SHP77 (cell line): ENCODE data around the gene TMEM184A.
A peak's percentile ranks its signal among the peaks of the same experiment; 100 is the strongest.

Experiments
- DNase-seq, 2 experiments: peaks; one replicate each; lab custom pipeline; 2025; lab: John Stamatoyannopoulos, UW

The TMEM184A gene

GRCh38 chr7:1539181-1539881 lies 16.7 kb downstream of the TMEM184A start:
- no peak for DNase-seq

- DNase-seq: no peak
Observed at GRCh38 chr7:1538544-1539180, 17.3 kb downstream of the TMEM184A start.

DNA sequence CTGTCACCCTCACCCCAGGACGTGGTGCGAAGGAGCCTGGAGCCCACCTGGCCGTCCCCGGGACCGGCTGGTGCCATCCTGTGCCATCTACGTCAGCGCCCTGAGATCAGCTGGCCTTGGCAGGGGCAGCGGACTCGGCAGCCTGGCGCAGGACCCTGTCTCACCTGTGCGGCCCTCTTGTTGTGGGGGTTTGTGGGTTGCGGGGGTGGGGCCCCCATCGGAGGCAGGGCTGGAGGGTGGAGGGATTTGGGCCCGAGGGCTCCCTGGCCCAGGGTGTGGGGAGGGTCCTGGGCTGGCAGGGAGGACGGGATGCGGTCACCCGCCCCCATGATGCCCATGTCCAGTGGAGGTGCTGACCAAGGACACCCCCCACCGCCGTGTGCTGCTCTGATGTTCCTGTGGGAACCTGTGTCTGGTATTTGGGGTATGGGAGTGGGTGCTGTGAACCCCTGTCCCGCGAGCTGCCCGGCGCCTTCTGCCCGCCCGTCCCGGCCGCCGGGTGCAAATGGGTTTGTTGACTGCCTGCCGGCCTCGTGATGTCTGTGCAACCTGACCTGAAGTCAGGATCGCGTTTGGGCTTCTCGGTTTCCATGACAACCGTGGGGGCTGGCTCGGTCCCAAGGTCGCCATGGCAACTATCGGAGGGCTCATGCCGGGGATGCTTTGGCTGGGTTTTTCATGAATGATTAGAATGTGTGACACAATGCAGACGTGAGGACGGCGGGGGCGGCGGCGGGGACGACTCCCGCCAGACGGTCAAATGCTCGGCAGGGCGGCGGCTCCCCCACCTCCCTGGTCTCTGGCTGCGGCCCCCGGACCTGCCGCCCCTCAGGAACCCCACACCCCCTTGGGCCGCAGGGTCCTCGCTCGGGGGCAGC lies 18.2 kb downstream of the TMEM184A start:
- no peak for DNase-seq

DNA sequence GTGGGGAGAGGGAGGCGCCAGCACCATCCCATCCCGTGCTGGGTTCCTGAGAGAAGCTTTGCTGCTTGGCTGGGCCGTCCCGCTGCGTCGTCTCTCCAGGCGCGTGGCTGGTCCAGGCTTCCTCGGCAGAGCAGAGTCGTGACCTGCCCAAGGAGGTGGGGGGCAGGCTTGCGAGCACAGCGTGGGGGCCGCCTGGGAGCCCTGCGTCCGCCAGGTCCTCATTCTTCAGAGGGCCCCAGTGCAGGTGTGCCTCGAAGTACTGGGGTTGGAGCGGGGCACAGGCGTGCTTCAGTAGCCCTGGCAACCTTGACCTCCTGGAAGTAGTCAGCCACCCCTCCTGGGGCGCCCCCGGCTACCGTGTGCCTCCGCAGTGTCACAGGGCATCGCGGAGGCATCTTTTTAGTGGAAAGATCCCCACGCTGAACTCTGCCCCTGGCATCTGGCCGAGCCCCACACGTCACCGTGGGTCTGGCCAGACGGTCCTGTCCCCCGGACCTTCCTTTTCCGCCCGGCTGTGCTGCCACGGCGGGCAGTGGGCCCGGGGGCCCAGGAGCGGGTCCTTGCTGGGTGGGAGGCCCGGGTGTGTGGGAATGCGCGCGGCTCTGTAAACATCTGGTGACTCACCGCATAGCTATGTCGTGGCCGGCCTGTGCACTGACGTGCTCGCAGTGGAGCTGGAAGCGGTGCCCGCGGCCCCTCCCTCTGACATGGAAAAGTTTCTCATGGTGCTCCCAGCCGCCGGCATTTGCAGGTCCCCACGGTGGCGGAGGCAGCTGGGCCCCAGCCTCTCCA lies 19.1 kb downstream of the TMEM184A start:
- no peak for DNase-seq

GRCh38 chr7:1536455-1536742 lies 19.6 kb downstream of the TMEM184A start:
- DNase-seq: no peak

DNA sequence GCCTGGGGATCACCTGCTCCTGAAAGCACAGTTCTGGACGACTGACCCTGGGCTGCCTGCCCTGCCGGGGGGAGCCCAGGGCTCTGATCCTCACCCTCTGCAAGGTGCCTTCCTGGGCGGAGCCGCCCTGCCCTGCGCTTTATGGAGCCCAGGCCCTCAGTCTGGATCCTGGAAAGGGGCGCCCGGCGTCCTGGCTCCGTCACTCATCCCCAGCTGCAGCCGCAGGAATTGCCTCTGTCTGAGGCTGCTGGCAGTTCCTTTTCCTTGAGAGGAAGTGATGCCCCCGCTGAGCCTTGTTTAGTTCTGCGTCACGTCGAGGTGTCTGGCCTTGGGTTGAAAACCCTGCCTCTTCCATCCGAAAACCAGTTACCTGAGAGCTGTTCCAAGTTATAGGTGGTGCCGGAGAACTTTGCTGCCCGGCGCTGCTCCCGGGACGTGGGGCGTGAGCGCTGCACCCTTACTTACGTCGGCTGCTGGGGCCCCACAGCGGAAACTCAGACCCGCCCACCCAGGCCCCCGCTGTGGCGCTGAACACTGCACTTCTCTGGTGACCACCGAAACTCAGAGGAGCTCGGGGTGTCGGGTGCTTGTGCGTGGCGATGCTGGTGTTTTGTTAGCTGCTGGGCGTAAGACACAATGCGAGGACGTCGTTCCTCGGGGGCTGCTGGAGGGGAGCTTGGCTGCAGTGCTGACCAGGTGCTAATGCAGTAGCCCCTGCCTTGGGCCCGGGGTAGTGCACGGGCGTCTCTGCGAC lies 20.1 kb downstream of the TMEM184A start:
- DNase-seq: no peak

- DNase-seq: no peak
Observed at GRCh38 chr7:1535100-1535458, 20.9 kb downstream of the TMEM184A start.

- DNase-seq: no peak
Observed at GRCh38 chr7:1534330-1535099, 21.5 kb downstream of the TMEM184A start.

- DNase-seq: peak in 1 of 2 experiments; percentile 29
Observed at GRCh38 chr7:1533547-1534329, 22.3 kb downstream of the TMEM184A start.

DNA sequence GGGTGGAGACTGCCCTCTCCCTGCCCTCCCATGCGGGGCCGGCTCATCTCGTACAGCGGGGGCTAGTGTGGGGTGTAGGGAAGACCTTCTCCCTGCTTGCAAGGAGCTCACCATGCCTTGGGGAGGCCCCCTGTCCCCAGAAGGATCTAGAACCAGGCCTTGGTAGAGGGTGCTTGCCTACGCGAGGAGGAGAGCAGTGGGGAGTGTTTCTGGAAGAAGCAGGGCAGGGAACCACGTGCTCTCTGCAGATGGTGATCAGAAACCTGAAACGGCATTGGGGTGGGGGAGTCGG lies 22.8 kb downstream of the TMEM184A start:
- DNase-seq: no peak

DNA sequence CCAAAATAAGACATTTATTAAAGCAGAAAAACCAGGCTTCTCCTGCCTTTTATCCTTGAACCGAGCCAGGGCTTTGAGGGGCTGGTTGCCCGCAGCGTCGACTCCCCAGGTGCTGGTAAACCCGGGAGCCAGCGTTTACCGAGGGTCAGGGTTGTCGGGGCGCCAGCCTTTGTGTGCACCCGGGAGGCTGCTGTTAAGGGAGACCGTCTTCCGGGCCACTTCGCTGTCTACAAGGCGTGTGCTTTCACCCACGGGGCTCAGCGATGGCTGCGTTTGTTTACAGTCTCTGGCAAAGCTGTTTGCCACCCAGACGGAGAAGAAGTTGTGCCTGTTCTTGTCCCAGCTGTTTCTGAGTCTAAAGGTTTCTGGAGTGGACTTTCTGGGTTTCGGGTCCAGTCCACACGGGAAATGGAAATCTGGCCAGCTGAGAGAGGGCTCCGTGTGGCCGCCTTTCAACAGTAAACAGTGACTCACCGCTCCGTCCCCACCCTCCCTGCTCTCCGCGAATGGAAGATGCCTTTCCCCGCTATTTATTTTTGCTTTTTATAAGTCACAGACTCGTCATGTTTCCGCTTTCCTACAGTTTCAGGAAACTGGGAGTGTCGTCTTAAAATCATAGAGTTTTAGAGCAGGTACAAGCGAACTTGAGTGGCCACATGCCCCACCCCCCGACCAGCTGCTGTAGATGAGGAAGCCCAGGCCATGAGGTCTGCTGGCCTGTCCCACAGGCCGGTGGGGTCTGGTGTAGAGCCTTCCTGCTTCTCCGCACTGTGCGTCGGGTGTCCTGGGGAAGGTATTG lies 23.4 kb downstream of the TMEM184A start:
- DNase-seq: peak in 1 of 2 experiments; percentile 76

- no peak for DNase-seq
Observed at GRCh38 chr7:1531979-1532455, 24.0 kb downstream of the TMEM184A start.

- peak in 1 of 2 experiments; percentile 29 for DNase-seq
Observed at GRCh38 chr7:1531263-1531978, 24.6 kb downstream of the TMEM184A start.

DNA sequence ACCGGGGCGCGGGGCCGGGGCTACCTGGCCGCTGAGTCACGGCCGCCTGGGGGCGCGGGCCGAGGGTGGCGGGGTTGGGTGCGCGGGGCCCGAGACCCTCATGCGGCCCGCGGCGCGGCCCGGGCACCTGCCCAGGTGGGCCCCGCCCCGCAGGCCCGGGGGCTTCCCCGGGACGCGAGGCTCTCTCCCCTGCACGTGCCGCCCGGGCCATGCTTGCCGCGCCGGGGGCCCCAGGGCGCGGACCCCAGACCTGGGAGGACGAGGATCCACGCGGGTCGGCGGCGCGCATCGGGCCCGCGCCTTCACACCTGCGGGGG lies 25.1 kb downstream of the TMEM184A start:
- DNase-seq: no peak

DNA sequence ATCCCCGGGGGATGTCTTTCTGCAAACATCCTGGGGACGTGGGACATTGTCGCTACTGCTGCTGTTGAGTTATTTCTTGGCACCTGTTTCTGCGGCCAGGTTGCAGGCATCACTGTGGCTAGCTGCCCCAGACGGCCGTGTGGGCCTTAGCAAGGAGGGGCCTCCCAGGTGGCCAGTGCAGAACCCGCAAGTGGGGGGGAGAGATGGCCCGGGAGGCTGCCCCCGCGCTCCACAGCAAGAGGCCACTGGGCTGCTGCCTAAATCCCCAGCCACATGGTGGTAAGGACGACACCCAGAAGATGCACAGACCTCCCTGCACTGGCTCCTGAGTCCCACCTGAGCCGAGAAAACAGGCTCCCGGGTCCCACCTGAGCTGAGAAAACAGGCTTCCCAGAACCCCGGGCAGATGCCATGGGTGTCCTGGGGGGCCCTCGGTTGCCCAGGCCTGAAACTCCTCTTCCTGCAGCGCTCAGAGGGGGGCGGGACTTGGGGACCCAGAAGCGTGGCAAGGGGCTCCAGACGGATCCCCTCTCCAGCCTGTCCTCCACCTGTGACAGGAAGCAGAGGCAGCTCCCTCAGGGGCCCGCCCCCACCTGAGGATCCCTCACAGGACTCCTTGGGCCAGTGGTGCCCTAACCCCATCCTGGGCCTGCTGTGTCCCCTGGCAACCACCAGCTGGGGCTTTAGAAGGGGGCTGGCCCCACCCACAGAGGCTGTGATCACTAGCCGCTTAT lies 26.5 kb downstream of the TMEM184A start:
- DNase-seq: no peak

DNA sequence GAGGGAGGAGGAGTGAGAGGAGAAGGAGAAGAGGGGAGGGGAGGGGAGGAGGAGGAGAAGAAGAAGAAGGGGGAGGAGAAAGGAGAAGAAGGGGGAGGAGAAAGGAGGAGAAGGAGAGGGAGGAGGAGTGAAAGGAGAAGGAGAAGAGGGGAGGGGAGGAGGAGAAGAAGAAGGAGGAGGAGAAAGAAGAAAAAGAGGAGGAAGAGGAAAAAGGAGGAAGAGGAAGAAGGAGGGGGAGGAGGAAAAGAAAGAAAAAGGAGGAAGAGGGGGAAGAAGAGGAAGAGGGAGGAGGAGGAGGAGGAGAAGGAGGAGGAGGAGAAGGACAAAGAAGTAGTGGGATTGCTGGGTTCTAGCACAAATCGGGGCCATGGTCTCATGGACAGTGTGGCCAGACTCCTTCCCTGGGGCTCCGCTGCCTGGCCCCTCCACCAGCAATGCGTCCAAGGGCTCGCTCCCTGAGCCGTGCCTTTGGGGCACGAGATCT lies 29.7 kb downstream of the TMEM184A start:
- no peak for DNase-seq

GRCh38 chr7:1525409-1525808 lies 30.6 kb downstream of the TMEM184A start:
- DNase-seq: no peak

DNA sequence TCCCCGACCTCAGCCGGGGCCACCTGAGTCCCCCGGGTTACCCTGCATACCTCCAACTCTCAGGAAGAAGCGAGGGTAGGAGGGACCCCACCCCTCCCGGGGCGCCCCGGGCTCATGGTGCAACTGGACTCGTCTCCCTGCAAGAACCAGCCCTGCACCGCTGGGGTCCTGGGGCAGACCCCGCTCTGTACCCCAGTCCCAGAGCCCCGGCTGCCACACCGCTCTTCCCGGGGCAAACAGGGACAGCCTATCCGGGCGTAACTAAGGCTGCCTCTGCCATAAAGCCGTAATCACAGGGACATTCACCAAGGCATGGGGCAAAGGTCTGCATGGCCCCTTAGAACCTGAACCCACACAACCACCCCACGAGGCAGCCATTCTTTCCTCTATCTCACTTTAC lies 32.2 kb downstream of the TMEM184A start:
- DNase-seq: no peak
